ENCODE data around the gene SPACA4. TPM values are rescaled to one million over a fixed set of nuclear protein-coding genes. Genes with fewer than 3 reads are reported as not detected.
"Not testable (repeated sequence)": the region's sequence is repeated elsewhere in the genome, so short reads cannot be mapped to it uniquely, and the experiment has no call there.

SPACA4 gene, protein sequence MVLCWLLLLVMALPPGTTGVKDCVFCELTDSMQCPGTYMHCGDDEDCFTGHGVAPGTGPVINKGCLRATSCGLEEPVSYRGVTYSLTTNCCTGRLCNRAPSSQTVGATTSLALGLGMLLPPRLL
- total RNA-seq: not detected

DNA sequence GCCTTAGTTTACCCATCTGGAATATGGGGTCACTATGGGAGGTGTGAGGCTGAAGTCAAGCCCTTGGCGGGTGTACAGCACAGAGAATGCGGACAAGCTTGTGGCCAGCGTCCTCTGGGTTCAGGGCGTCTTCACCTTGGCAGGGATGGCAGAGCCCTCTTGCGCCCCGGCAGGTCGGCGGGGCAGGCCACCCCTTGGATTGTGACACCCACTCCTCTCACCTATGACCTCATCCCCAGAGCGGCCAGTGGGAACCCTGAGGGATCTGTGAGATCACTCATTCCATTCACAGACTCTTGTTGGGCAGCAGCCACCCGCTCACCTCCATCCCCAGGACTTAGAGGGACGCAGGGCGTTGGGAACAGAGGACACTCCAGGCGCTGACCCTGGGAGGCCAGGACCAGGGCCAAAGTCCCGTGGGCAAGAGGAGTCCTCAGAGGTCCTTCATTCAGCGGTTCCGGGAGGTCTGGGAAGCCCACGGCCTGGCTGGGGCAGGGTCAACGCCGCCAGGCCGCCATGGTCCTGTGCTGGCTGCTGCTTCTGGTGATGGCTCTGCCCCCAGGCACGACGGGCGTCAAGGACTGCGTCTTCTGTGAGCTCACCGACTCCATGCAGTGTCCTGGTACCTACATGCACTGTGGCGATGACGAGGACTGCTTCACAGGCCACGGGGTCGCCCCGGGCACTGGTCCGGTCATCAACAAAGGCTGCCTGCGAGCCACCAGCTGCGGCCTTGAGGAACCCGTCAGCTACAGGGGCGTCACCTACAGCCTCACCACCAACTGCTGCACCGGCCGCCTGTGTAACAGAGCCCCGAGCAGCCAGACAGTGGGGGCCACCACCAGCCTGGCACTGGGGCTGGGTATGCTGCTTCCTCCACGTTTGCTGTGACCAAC lies at the start of gene SPACA4:
TSS of gene SPACA4 (plus strand) at position 280 of the 896 bp plus-strand sequence. CDS start at position 517, 237 bp downstream.
- no peaks in the 10 kb centered on the region for H3K27me3 Mint-ChIP-seq (ENCODE audit: low read depth)
- no peak for DNase-seq
- peaks cover 3% of the 10 kb centered on the region for H3K4me1 Mint-ChIP-seq (ENCODE audit: low read depth)
- H3K36me3 Mint-ChIP-seq (ENCODE audit: insufficient read depth): no peaks in the 10 kb centered on the region
- no peaks in the 10 kb centered on the region for H3K9me3 Mint-ChIP-seq
- no peak for ATAC-seq
- H3K4me3 Mint-ChIP-seq: no peak within 1 kb of the TSS

DNA sequence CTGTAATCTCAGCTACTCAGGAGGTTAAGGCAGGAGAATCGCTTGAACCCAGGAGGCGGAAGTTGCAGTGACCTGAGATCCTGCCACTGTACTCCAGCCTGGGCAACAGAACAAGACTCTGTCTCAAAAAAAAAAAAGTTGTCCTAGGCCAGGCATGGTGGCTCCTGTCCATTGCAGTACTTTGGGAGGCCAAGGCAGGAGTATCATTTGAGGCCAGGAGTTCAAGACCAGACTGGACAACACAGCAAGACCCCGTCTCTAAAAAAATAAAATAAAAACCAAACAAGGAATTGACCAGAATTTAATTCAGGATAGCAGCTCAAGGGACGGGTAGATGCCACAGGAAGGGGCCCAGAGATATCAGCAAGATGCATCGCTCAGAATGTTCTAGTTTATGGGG lies 49.7 kb upstream of the SPACA4 start:
- peaks cover 19% of the 10 kb centered on the region for H3K27me3 Mint-ChIP-seq (ENCODE audit: low read depth)
- no peak for ATAC-seq

DNA sequence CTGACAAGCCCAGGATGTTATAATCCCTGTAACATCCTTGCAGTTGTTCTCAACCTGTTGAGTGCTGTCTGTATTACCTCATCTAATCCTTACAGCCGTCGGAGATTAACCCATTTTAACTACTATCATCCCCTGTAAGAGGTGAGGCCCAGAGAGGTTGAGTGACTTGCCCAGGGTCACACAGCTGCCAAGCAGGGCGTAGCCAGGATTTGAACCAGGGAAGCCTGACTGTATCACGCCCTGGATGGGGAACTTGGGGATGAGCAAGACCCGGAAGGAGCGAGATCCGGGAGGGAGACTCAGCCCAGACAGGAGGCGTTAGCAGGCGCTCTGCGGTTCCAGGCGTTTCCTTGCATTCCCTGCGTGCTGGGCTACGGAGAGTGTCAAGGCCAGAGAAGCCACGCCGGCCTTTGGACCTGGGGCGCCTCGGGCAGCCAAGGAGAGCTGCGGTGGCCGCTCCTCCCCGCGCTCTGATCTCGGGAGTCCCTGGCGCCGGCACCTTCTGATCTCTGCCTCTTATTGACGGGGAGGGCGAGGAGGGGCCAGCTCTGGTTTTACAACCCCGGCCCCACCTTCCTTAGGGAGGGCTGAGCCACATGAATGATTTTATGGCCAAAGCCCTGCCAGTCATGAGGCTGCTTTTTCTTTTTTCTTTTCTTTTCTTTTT lies 48.4 kb upstream of the SPACA4 start:
- Mint-ChIP-seq H3K4me3 (no peak overlapping the region), H3K4me1 (ENCODE audit: low read depth) (peaks cover 2% of the 10 kb centered on the region), H3K36me3 (ENCODE audit: insufficient read depth) (no peaks in the 10 kb centered on the region), H3K27me3 (ENCODE audit: low read depth) (peaks cover 19% of the 10 kb centered on the region), H3K9me3 (no peaks in the 10 kb centered on the region)
- no peak for ATAC-seq
- no peak for DNase-seq

More for the DNA sequence above, 49.7 kb upstream of the SPACA4 start:
- Mint-ChIP-seq H3K4me1 (ENCODE audit: low read depth) (peaks cover 2% of the 10 kb centered on the region), H3K36me3 (ENCODE audit: insufficient read depth) (no peaks in the 10 kb centered on the region), H3K9me3 (no peaks in the 10 kb centered on the region), H3K4me3 (no peak overlapping the region)
- DNase-seq: no peak

DNA sequence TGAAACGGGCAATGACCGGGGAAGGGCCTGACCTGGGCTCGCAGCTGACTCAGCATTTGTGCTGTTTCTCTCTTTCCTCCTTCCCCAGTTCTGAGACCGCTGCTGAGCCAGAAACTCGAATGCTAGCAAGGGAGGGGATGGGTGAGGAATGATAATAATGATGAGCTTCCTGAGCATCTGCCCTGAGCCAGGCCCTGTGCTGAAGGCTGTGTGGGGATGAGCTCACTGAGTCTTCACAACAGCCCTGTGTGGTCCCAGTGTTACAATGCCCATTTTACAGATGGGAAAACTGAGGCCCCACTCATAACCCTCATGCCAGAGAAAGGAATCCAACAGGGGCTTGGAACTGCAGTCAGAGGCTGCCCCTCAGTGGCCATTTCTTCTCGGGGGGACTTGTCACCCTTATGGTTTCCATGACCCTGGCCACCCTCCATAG lies 46.4 kb upstream of the SPACA4 start:
- no peak for DNase-seq
- H3K4me1 Mint-ChIP-seq (ENCODE audit: low read depth): peaks cover 2% of the 10 kb centered on the region
- no peaks in the 10 kb centered on the region for H3K36me3 Mint-ChIP-seq (ENCODE audit: insufficient read depth)
- H3K9me3 Mint-ChIP-seq: no peaks in the 10 kb centered on the region
- H3K4me3 Mint-ChIP-seq: no peak overlapping the region
- H3K27me3 Mint-ChIP-seq (ENCODE audit: low read depth): peaks cover 19% of the 10 kb centered on the region
- no peak for ATAC-seq

DNA sequence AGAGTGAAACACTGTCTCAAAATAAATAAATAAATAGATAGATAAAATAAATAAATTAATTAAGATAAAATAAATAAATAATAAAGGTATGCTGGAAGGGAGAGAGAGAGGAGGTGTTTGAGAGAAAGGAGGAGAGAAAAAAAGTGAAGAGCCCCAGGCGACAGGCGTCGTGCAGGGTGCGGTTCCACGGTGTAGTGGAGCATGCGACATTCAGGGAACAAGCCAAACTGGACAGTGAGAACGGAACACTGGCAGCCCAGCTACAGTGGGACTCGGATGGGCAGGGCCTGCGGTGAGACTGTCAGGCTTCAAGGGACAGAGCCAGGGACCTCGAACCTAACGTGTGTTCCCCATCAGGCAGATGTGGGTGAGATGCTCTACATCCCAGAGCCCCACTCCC lies 45.1 kb upstream of the SPACA4 start:
- Mint-ChIP-seq H3K4me3 (no peak overlapping the region), H3K27me3 (ENCODE audit: low read depth) (peaks cover 19% of the 10 kb centered on the region), H3K4me1 (ENCODE audit: low read depth) (peaks cover 2% of the 10 kb centered on the region), H3K36me3 (ENCODE audit: insufficient read depth) (no peaks in the 10 kb centered on the region), H3K9me3 (no peaks in the 10 kb centered on the region)
- DNase-seq (no peak), ATAC-seq (no peak)

DNA sequence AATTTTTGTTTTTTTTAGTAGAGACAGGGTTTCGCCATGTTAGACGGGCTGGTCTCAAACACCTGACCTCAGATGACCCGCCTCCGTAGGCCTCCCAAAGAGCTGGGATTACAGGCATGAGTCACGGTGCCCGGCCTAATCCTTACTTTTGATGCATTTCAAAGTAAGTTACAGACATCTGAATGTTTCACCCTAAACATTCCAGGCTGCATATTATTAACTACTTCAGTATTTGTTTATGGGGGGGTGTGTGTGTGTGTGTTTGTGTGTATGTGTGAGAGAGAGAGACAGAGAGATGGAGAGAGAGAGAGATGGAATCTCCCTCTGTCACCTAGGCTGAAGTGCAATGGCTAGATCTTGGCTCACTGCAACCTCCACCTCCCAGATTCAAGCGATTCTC lies 41.5 kb upstream of the SPACA4 start:
- Mint-ChIP-seq H3K4me1 (ENCODE audit: low read depth) (no peaks in the 10 kb centered on the region), H3K4me3 (no peak overlapping the region), H3K27me3 (ENCODE audit: low read depth) (peaks cover 14% of the 10 kb centered on the region), H3K36me3 (ENCODE audit: insufficient read depth) (no peaks in the 10 kb centered on the region), H3K9me3 (no peaks in the 10 kb centered on the region)
- DNase-seq (no peak), ATAC-seq (no peak)

DNA sequence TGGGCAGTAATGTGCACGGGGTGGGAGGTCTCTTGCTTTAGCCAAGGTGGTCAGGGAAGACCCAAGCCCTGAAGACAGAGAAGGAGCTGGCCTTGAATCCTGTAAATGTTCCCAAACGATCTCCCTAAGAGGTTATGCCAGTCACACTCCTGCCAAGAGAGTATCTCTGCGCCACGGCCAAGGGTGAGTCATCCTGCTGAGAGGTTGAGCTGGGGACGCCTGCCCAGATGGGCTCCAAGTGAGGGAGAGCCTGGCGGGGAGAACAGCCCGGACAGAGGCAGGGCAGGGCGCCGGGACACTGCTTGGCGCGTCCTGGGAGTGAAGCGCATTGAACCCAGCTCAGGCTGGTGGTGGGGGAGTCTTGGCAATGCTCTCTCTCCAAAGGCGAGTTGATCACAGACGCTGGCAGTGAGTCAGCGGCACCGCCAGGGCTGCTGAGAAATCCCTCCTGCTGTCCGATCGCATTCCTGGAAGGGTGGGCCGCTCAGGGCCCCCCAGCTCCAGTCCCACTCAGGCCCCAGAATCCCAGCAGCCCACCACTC lies 38.1 kb upstream of the SPACA4 start:
- H3K36me3 Mint-ChIP-seq (ENCODE audit: insufficient read depth): no peaks in the 10 kb centered on the region
- no peaks in the 10 kb centered on the region for H3K9me3 Mint-ChIP-seq
- H3K4me3 Mint-ChIP-seq: no peak overlapping the region
- peaks cover 12% of the 10 kb centered on the region for H3K27me3 Mint-ChIP-seq (ENCODE audit: low read depth)
- ATAC-seq (no peak), DNase-seq (no peak)
- no peaks in the 10 kb centered on the region for H3K4me1 Mint-ChIP-seq (ENCODE audit: low read depth)

DNA sequence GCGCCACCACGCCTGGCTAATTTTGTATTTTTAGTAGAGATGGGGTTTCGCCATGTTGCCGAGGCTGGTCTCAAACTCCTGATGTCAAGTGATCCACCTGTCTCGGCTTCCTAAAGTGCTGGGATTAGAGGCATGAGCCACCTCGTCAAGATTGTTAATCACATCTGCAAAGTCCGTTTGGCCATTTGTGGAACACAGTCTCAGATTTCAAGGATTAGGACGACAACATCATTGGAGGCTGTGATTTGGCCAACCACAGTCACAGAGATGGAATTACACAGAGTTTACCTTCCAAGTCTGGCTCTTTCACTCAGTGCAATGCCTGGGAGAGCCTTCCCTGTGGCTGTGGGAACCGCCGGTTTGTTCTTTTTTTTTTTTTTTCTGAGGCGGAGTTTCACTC lies 36.7 kb upstream of the SPACA4 start:
- H3K4me3 Mint-ChIP-seq: no peak overlapping the region
- no peaks in the 10 kb centered on the region for H3K36me3 Mint-ChIP-seq (ENCODE audit: insufficient read depth)
- H3K9me3 Mint-ChIP-seq: no peaks in the 10 kb centered on the region
- ATAC-seq: no peak
- peaks cover 12% of the 10 kb centered on the region for H3K27me3 Mint-ChIP-seq (ENCODE audit: low read depth)
- no peaks in the 10 kb centered on the region for H3K4me1 Mint-ChIP-seq (ENCODE audit: low read depth)
- DNase-seq: no peak

DNA sequence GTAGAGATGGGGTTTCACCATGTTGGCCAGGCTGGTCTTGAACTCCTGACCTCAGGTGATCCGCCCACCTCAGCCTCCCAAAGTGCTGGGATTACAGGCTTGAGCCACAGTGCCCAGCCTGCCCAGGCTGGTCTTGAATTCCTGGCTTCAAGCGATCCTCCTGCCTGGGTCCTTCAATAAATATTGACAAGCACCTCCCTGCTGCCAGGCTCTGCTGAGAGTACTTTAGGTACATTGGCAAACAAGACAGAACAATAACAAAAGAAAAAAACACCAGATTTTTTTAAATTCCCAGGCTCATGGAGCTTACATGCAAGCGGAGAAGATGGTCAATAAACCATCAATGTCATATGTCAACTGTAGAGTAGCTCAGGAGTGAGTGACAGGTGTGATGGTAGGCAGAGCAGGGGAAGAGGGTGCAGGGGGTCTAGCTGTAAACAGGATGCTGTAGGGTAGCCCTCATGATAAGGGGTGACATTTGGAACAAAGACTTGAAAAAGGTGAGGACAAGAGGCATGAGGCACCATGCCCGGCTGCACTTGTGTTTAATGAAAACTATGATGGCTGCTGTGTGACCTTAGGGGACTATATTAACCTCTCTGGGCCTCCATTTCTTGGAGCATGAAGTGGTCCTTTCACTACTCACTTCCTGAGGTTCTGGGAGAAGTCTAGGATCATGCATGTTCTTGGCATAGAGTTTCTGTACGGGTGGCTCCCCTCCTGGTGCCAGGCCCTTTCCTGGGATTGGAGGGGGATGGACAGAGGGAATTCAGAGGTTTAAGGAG lies 35.0 kb upstream of the SPACA4 start:
- H3K36me3 Mint-ChIP-seq (ENCODE audit: insufficient read depth): no peaks in the 10 kb centered on the region
- no peak overlapping the region for H3K4me3 Mint-ChIP-seq
- no peaks in the 10 kb centered on the region for H3K4me1 Mint-ChIP-seq (ENCODE audit: low read depth)
- DNase-seq (no peak), ATAC-seq (no peak)
- H3K27me3 Mint-ChIP-seq (ENCODE audit: low read depth): peaks cover 12% of the 10 kb centered on the region
- no peaks in the 10 kb centered on the region for H3K9me3 Mint-ChIP-seq

DNA sequence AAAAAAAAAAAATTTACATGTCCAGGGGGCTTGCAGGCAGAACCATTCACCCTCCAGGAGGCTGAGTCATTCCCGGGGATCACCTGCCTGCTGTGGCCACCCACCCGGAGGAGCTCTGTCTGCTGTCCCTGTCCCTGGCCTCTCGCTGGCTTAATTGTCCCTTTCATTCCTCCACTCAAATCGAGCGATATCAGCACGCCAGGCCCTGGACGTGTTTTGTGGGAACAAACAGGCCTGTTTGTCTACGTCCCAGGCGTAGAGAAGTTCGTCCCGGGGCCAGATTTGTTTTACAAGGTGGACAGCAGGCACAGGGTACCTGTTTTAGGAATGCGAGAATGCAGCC lies 33.4 kb upstream of the SPACA4 start:
- no peaks in the 10 kb centered on the region for H3K4me1 Mint-ChIP-seq (ENCODE audit: low read depth)
- no peaks in the 10 kb centered on the region for H3K36me3 Mint-ChIP-seq (ENCODE audit: insufficient read depth)
- no peak for DNase-seq
- H3K27me3 Mint-ChIP-seq (ENCODE audit: low read depth): peaks cover 3% of the 10 kb centered on the region
- no peak for ATAC-seq
- no peak overlapping the region for H3K4me3 Mint-ChIP-seq
- H3K9me3 Mint-ChIP-seq: no peaks in the 10 kb centered on the region

DNA sequence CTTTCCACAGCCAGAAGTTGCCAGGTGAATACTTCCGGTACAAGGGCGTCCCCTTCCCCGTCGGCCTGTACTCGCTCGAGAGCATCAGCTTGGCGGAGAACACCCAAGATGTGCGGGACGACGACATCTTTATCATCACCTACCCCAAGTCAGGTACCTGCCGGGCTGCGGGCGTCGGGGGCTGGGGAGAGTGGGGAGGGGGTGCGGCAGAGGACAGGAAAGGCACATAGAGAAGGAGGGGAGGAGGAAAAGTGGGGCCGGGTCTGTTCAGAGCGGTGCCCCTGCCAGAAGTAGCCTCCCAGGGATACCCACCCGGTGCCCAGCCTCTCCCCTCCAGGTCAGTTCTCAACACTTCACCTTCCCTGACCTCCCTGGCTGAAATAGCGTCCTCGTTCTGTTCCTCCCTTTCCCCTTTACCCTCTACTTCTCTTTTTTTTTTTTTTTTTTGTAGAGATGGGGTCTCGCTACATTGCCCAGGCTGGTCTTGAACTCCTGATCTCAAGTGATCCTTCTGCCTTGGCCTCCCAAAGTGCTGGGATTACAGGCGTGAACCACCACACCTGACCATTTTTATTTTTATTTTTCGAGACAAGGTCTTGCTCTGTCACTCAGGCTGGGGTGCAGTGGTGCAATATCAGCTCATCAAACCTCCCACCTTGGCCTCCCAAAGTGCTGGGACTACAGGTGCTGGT lies 30.5 kb upstream of the SPACA4 start:
- DNase-seq: no peak
- no peaks in the 10 kb centered on the region for H3K27me3 Mint-ChIP-seq (ENCODE audit: low read depth)
- ATAC-seq: no peak
- no peaks in the 10 kb centered on the region for H3K4me1 Mint-ChIP-seq (ENCODE audit: low read depth)
- no peak overlapping the region for H3K4me3 Mint-ChIP-seq
- H3K36me3 Mint-ChIP-seq (ENCODE audit: insufficient read depth): no peaks in the 10 kb centered on the region
- no peaks in the 10 kb centered on the region for H3K9me3 Mint-ChIP-seq

DNA sequence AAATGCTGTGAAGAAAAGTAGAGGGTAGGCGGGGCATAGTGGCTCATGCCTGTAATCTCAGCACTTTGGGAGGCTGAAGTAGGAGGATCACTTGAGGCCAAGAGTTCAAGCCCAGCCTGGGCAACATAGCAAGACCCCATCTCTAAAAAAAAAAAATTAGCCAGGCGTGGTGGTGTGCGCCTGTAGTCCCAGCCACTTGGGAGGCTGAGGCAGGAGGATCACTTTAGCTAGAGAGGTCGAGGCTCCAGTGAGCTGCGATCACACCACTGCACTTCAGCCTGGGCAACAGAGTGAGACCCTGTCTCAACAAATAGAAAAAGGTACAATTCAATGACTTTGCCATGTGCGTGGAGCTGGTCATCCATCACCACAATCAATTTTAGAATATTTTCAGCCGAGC lies 28.6 kb upstream of the SPACA4 start:
- not testable (repeated sequence) for H3K4me3 Mint-ChIP-seq; H3K4me1 Mint-ChIP-seq (ENCODE audit: low read depth); H3K27me3 Mint-ChIP-seq (ENCODE audit: low read depth)

DNA sequence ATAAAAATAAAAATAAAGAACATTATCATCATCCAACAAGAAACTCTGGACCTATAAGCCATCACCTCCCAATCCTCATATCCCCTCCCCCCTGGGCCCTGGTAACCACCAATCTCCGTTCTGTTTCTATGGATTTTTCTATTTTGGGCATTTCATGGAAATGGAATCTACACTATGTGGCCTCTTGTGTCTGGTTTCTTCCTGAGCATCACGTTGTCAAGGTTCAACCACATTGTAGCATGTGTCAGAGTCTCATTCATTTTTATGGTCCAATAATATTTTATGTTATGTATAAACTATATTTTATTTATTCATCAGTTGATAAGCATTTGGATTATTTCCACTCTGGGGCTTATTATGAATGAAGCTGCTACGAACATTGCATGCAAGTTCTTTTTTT lies 27.7 kb upstream of the SPACA4 start:
- ATAC-seq: no peak
- no peak overlapping the region for H3K4me3 Mint-ChIP-seq
- H3K27me3 Mint-ChIP-seq (ENCODE audit: low read depth): no peaks in the 10 kb centered on the region
- H3K4me1 Mint-ChIP-seq (ENCODE audit: low read depth): no peaks in the 10 kb centered on the region
- no peaks in the 10 kb centered on the region for H3K9me3 Mint-ChIP-seq
- no peaks in the 10 kb centered on the region for H3K36me3 Mint-ChIP-seq (ENCODE audit: insufficient read depth)
- DNase-seq: no peak

More for the DNA sequence above, 28.6 kb upstream of the SPACA4 start:
- not testable (repeated sequence) for ATAC-seq; H3K36me3 Mint-ChIP-seq (ENCODE audit: insufficient read depth); H3K9me3 Mint-ChIP-seq; DNase-seq

All from activated T-cell treated with anti-CD3 and anti-CD28 coated beads, Interleukin-2, amount 50 U/mL, for 4 hours (primary cell).